HG02885 (cell line): ENCODE data around the gene KIF12.

ENCODE experiments used
- ATAC-seq: cut with Tn5 transposase; IDR thresholded peaks from one replicate; pipeline ENCODE4 v1.9.1; 2021; ENCODE audit warnings: mild to moderate bottlenecking; ENCODE audit not compliant: unreplicated experiment, poor library complexity

Gene KIF12

GRCh38 chr9:114124138-114124537 is 25.0 kb upstream of the KIF12 start:
- no peak for ATAC-seq

GRCh38 chr9:114123031-114123977 is 24.2 kb upstream of the KIF12 start:
- no peak for ATAC-seq

- ATAC-seq, result no peak
Observed at GRCh38 chr9:114122136-114123027, 23.3 kb upstream of the KIF12 start.

DNA sequence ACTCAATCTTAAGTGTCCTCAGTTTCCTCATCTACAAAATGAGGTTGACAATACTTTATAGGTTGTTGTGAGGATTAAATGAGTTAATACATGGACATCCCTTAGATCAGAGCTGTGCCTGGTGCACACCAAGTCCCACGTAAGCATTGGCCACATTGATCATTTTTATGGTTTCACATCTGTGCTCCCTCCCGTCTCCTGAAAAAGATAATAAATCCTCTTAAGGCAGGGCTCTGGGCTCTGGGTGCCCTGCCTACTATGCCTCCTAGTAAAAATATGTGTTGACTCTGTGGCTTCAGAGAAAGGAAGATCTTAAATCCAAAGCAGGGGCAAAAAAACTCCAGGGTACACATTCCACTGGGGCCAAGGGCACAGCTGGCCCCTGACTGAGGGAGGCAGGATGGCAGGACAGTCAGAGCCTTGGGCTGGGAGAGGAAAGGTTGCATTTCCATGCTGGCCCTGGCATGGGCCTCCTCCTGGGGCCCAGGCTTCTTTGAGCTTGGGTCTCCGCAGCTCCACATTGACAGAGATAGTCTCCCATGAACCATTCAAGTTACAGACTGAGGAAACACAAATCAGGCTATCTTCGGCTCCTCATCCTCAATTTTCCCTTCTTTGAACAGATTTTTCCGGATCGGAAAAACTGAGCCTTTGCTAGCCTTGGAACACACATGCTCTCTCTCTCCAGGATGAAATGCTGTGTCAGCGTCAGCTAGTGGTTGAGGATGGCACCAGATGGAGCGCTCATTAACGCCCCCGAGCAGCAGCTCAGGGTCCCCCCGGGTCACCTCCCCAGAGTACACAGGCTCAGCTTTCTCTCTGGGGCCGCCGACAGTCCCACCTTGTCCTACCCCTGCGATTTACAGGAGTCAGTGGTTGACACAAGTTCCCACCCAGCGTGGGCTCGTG is 22.4 kb upstream of the KIF12 start:
- ATAC-seq, result no peak

DNA sequence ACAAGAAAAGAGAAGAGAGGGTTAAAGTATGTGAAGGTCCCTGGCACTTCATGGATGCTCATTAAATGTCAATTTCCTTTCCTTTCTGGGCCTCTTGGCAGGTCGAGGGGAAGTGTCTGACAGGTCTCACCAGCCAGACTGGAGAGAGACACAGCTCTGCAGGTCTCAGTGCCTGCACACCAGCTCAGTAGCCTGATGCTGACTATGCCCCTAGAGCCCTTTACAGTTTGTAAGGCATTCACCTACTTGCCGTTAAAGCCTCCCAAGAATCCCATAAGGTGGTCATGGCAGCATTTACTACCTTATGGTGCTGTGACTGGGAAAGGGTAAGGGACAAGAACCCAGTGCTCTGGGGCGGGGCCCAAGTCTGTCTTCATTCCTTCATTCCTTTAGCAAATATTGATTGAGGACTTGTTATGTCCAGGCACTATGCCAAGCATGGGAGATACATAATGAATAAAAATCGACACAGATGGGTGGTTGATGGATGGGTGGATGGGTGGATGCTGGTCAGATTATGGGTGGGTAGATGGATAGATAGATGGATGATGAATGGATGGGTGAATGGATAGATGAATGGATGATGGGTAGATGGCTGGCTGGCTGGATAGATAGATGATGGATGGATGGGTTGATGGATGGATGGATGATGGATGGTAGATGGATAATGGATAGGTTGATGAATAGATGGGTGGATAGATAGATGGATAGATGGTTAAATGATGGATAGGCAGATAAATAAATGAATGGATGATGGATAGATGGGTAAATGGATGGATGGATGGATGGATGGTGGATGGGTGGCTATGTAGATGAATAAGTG is 21.3 kb upstream of the KIF12 start:
- no peak for ATAC-seq

GRCh38 chr9:114119242-114120191 is 20.4 kb upstream of the KIF12 start:
- ATAC-seq, result no peak

DNA sequence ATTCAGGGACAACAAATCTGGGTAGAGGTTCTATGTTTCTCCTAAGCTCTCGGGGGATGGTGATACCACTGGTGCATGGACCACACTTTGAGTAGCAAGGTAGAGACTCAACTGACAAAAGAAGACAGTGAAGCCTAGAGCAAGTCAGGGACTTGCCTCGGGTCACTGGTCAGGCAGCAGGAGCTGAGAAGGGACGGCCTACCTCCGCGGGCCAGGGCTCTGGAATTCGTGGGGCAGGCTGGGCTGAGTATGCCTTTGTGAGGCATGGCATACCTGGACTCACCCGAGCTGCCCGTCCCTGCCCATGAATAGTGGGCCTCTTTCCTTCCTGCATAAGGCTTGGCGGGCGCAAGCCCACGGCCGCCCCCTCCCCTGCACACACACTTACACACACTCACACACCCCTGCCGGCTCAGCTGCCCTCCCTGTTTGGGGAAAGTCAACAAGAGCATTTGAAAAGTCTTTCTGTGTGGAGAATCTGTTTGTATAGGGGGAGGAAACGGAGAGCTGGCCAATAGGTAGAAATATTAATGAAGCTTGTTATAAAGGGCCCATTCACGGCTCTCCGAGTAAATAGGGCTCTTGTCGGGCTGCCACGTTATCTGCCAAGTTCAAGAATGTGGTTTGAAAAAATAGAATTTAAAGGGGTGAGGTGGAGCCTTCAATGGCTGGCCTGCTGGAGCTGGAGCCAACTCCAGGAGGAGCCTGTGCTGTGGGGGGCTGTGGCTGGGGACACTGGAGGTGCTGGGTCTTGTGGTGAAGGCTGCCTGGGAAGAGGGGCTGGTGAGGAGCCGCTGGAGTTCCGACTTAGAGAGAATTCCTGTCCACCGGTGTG is 19.1 kb upstream of the KIF12 start:
- ATAC-seq, result no peak

GRCh38 chr9:114117614-114117995 is 18.5 kb upstream of the KIF12 start:
- ATAC-seq, result no peak

- no peak for ATAC-seq
Observed at GRCh38 chr9:114116126-114116747, 17.1 kb upstream of the KIF12 start.

GRCh38 chr9:114115654-114116125 is 16.6 kb upstream of the KIF12 start:
- ATAC-seq, result no peak

- no peak for ATAC-seq
Observed at GRCh38 chr9:114114364-114114763, 15.3 kb upstream of the KIF12 start.

DNA sequence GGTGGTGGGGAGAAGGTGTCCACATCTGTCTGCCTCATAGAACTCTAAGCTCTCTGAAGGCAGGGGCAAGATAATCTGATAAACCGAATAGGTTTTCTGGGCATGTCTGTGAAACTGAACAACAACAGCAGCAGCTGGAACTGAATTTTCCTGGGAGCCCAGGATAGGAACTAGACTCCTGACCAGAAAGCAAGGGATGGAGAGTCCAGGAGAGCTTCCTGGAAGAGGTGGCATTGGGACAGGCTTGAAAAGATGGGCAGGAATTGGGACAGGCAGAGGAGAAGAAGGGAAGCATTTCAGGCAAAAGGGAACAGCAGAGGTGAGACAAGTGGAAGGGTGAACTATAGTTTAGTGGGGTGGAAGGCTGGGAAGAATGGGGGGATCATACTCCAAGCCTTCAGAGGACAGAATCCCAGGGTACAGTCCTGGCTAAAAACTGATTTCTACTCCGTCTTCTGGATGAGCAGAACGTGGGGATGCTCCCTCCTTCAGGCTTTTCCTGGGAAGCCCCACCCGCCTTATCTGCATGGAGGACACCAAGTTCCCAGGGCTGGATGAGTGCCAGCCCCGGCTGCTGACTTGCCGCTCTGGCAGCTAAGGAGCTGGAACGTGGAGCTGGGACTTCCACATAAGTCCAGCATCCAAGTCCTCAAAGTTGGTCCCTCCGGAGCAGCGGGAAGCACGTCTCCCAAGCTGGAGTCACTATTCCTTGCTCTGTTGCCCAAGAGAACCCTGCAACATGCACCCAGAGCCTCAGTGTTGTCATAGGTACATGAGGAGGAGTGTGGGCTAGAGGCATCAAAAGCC is 13.9 kb upstream of the KIF12 start:
- no peak for ATAC-seq

- ATAC-seq, result no peak
Observed at GRCh38 chr9:114112325-114112724, 13.2 kb upstream of the KIF12 start.

DNA sequence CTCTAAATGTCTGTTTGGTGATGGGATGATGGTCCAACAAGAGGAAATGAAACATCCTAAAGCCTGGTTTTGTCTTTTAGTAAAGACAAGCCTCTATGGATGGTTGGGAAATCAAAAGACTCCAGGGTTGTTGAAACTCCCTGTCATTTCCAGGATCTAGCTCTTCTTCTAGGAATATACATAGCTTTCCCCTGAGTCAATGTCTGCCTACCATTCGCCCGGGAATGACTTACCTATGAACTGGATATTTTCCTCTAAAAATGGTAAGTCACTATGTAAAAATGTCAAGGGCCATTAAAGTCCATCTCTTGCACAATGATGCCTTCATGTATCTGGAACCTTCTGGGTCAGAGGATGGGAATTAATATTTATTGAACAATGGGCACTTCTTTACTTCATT is 11.1 kb upstream of the KIF12 start:
- no peak for ATAC-seq

- ATAC-seq, result no peak
Observed at GRCh38 chr9:114109124-114109523, 10.0 kb upstream of the KIF12 start.
